Uterus (tissue), 4 donors: ENCODE results near the gene COBLL1. TPM values are rescaled to one million over a fixed set of nuclear protein-coding genes. Genes with fewer than 3 reads are reported as not detected.

ENCODE experiments used
- DNase-seq, 2 donors: peaks; one replicate each; pipeline ENCODE4 v3.0.0-alpha.2; 2019 to 2020
- H3K27ac ChIP-seq, 2 donors: fragments of 200-600 bp; sonication (generic); 1 replicate in 1 of 2; 2 replicates in 1 of 2; pipeline ENCODE4 v1.5.1; 2016 to 2018
- H3K27me3 ChIP-seq, 2 donors: fragments of 200-600 bp; sonication (generic); one replicate each; pipeline ENCODE4 v1.5.1; 2018 to 2019; ENCODE audit warnings: control low read depth in 1 of 2
- H3K36me3 ChIP-seq, 2 donors: fragments of 200-600 bp; sonication (generic); one replicate each; pipeline ENCODE4 v1.5.1; 2019; ENCODE audit warnings: control low read depth in 1 of 2
- H3K4me1 ChIP-seq, 2 donors: fragments of 200-600 bp; sonication (generic); one replicate each; pipeline ENCODE4 v1.5.1; 2018 to 2019; ENCODE audit warnings: control low read depth in 1 of 2
- H3K4me3 ChIP-seq, 2 donors: fragments of 200-600 bp; sonication (generic); 1 replicate in 1 of 2; 2 replicates in 1 of 2; pipeline ENCODE4 v1.5.1; 2018 to 2019; ENCODE audit warnings: mild to moderate bottlenecking in 1 of 2
- H3K9me3 ChIP-seq, 2 donors: fragments of 200-600 bp; sonication (generic); one replicate each; pipeline ENCODE4 v1.5.1; 2019; ENCODE audit warnings: control low read depth in 1 of 2
- POLR2A ChIP-seq, 2 donors: fragments of 450-650 bp; IDR thresholded peaks; one replicate each; pipeline ENCODE4 v1.6.1; 2016; ENCODE audit warnings: antibody characterized with exemption in 2 of 2, mild to moderate bottlenecking in 1 of 2, moderate library complexity in 1 of 2
- intact Hi-C: fragments of 100-400 bp; cut with DNase I; formaldehyde crosslinking; loops from one replicate; pipeline ENCODE4 v1.15.1; 2023; ENCODE audit warnings: low total_unique reads
- total RNA-seq, 4 donors: library from RNA; depleted of rRNA in 3 of 4; stranded (reverse); fragments of >200 nt in 3 of 4; gene quantifications; one replicate each; pipeline versions ENCODE4 v1.1.0 to v1.2.4, GENCODE V29; 2014 to 2023
- TF ChIP-seq, protein P1 (sequence below), 4 experiments: fragments of 200-600 bp in 2 of 4; fragments of 450-650 bp in 2 of 4; sonication (generic) in 2 of 4; IDR thresholded peaks; one replicate each; pipeline ENCODE4 v1.5.1; 2016 to 2019; ENCODE audit warnings: antibody characterized with exemption in 4 of 4, mild to moderate bottlenecking in 2 of 4, moderate library complexity in 1 of 4
- donor health status: DM: yes; HTN: yes; CAD: no.

COBLL1 gene
- total RNA-seq, 4 donors from 2014 or later: 4.1 to 32.6 (median 17.9) TPM

DNA sequence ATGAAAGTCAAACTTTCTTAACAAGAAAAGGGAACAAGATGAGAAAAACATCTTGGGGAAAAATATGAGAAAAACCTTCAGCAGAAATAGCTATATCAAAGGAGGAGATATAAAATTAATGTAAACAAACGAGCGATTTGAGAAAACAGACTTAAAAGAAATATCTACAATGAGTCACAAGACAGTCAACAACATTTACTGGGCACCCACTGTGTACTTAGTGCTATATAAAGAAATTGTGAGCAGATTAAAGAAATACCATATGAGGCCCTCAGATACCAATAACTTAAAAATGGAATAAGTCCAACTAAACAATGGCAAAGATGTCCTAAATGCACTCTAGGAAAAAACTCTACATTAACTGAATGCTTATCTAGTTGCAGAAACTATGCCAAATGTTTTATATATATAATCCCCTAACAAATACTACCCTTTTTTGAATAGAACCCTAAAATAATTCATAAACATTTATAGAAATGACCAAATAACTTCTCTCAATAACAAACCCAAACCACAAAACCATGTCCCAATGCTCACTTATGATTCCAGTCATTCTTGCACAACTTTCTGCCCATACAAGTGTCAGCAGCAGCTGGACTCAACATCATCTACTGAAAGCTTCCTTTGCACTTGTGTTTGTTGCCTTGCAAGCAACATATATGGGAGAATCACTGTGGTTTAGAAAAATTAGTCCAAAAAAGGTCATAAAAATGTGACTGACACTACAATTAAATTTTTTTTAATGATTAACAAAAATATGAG, 83.5 kb downstream of the COBLL1 start:
- H3K27ac ChIP-seq: no peak overlapping the region

DNA sequence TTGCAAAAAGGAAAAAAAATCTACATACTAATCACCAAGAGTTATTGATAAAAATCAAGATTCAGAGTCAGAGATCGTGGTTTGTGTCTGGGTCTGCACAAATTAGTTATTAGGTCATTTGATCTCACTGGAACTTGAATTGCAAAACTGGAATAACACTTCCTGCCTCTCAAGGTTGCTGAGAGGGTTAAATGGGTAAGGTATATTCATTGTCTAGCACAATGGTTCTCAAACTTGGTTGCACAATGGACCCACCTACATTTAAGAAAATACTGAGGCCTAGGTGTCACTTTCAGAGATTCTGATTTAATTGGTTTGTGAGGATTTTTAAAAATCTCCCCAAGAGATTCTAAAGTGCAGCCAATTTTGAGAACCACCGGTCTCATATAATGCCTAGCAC, 84.8 kb downstream of the COBLL1 start:
- H3K27ac ChIP-seq: no peak overlapping the region
- H3K9me3 ChIP-seq: no peaks in the 10 kb centered on the region
- no peak overlapping the region for H3K4me3 ChIP-seq
- no peaks in the 10 kb centered on the region for H3K27me3 ChIP-seq
- no peaks in the 10 kb centered on the region for H3K36me3 ChIP-seq
- no peak for DNase-seq
- TF ChIP-seq, protein P1, sequence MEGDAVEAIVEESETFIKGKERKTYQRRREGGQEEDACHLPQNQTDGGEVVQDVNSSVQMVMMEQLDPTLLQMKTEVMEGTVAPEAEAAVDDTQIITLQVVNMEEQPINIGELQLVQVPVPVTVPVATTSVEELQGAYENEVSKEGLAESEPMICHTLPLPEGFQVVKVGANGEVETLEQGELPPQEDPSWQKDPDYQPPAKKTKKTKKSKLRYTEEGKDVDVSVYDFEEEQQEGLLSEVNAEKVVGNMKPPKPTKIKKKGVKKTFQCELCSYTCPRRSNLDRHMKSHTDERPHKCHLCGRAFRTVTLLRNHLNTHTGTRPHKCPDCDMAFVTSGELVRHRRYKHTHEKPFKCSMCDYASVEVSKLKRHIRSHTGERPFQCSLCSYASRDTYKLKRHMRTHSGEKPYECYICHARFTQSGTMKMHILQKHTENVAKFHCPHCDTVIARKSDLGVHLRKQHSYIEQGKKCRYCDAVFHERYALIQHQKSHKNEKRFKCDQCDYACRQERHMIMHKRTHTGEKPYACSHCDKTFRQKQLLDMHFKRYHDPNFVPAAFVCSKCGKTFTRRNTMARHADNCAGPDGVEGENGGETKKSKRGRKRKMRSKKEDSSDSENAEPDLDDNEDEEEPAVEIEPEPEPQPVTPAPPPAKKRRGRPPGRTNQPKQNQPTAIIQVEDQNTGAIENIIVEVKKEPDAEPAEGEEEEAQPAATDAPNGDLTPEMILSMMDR (IDR thresholded peaks at IDR 0.05): no peak
- no peak for TF ChIP-seq POLR2A (IDR thresholded peaks at IDR 0.05)
- no peaks in the 10 kb centered on the region for H3K4me1 ChIP-seq
- intact Hi-C loops: no loop called here

More for the DNA sequence above, 83.5 kb downstream of the COBLL1 start:
- no peaks in the 10 kb centered on the region for H3K9me3 ChIP-seq
- no peak for TF ChIP-seq POLR2A (IDR thresholded peaks at IDR 0.05)
- TF ChIP-seq, protein P1 (IDR thresholded peaks at IDR 0.05): no peak
- H3K4me3 ChIP-seq: no peak overlapping the region
- H3K27me3 ChIP-seq: no peaks in the 10 kb centered on the region
- intact Hi-C loops: no loop called here
- no peaks in the 10 kb centered on the region for H3K4me1 ChIP-seq
- no peaks in the 10 kb centered on the region for H3K36me3 ChIP-seq
- no peak for DNase-seq

DNA sequence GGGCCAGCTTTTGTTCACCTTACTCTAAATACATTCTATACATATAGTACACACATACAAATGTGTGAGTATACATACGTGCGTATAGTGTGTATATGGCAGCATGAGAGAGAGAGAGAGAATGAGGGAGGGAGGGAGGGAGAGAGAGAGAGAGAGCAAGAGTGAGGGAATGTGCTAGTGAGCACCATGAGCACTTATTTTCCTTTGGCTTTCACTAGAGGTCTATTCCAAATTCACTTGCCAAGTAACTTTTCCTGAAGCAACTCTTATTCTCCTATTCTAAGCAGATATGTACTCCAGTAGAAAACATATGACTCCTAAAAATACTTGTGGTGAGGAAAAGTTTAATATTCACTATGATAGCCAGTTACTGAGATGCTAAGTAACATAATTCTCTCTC, 85.7 kb downstream of the COBLL1 start:
- Histone ChIP-seq H3K36me3 (no peaks in the 10 kb centered on the region), H3K4me1 (no peaks in the 10 kb centered on the region), H3K4me3 (no peak overlapping the region), H3K27ac (no peak overlapping the region), H3K9me3 (no peaks in the 10 kb centered on the region), H3K27me3 (no peaks in the 10 kb centered on the region)
- intact Hi-C loops: no loop called here
- TF ChIP-seq POLR2A (IDR thresholded peaks at IDR 0.05): no peak
- TF ChIP-seq, protein P1 (IDR thresholded peaks at IDR 0.05): no peak
- no peak for DNase-seq

DNA sequence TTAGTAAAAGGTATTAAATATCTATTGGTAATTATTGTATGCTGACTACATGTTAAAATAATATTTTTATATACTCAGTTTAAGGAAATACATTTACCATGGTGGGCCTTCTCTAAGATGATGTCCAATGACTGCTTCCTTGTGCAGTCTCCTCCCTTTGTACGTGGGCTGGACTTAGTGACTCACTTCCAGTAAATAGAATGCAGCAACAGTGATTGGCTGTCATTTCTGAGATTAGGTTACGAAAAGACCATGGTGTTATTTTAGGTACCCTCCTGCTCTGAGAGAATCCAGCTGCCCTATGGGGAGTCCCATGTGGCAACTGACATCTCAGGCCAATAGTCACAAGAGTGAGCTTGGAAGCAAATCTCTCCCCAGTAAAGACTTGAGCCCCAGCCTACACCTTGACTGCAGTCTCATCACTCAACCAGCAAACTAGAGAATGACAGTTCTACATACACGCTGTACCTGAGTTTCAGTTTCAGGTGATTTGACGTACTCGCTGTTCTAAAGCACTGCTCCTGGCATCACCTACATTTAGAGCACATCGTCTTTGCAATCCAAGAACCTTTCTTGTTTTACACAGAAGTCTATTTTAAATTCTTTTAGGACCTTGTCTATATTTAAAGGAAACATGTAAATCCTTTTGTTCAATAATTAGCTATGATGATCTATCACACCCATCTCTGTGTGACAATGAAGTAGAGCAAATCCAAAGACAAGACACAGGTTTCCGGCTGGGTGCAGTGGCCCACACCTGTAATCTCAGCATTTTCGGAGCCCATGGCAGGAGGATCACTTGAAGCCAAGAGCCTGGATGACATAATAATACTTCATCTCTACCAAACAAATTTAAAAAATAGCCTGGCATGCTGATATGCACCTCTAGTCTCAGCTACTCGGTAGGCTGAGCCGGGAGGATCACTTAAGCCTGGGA, 87.2 kb downstream of the COBLL1 start:
- Histone ChIP-seq H3K9me3 (no peaks in the 10 kb centered on the region), H3K4me1 (no peaks in the 10 kb centered on the region), H3K27me3 (no peaks in the 10 kb centered on the region), H3K36me3 (no peaks in the 10 kb centered on the region), H3K4me3 (no peak overlapping the region), H3K27ac (no peak overlapping the region)
- TF ChIP-seq, protein P1 (IDR thresholded peaks at IDR 0.05): no peak
- TF ChIP-seq POLR2A (IDR thresholded peaks at IDR 0.05): no peak
- DNase-seq: no peak
- intact Hi-C loops: no loop called here

DNA sequence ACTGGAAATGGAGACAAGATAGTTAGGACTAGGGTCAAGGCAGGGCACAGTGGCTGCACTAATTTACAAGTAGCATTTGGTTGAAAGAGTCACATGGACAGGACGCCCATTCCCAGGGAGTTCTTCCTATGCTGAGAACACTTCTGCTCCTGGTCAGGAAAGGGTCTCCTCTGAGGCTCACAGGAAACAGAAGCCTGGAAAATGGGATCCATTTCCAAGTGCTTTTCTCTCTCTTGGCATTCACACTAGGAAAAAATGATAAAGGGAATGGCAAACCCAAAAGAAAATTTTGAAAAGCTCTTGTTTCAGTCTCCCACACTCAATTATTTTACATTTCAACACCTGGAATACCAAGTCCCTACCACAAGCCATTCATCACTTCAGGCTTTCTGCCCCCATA, 88.7 kb downstream of the COBLL1 start:
- DNase-seq: no peak
- Histone ChIP-seq H3K9me3 (no peaks in the 10 kb centered on the region), H3K36me3 (no peaks in the 10 kb centered on the region), H3K4me1 (no peaks in the 10 kb centered on the region), H3K27ac (no peak overlapping the region), H3K4me3 (no peak overlapping the region), H3K27me3 (no peaks in the 10 kb centered on the region)
- TF ChIP-seq, protein P1 (IDR thresholded peaks at IDR 0.05): no peak
- no peak for TF ChIP-seq POLR2A (IDR thresholded peaks at IDR 0.05)
- intact Hi-C loops: no loop called here
